Measurements from ENCODE around the gene MSX2.
"Not testable (repeated sequence)": the region's sequence is repeated elsewhere in the genome, so short reads cannot be mapped to it uniquely, and the experiment has no call there.

MSX2 gene

GRCh38 chr5:174734571-174735497 is 10.5 kb downstream of the MSX2 start:
- no peak for DNase-seq

GRCh38 chr5:174735498-174736330 is 11.3 kb downstream of the MSX2 start:
- DNase-seq, result peak in 1 of 3 experiments; percentile 59

GRCh38 chr5:174736331-174736721 is 11.9 kb downstream of the MSX2 start:
- DNase-seq, result no peak

- DNase-seq, result no peak
These were observed 12.4 kb downstream of the MSX2 start for GRCh38 chr5:174736777-174737176.

GRCh38 chr5:174737330-174737729 is 12.9 kb downstream of the MSX2 start:
- no peak for DNase-seq

GRCh38 chr5:174741352-174741751 is 17.0 kb downstream of the MSX2 start:
- no peak for DNase-seq

GRCh38 chr5:174744896-174745295 is 20.5 kb downstream of the MSX2 start:
- no peak for DNase-seq

GRCh38 chr5:174745590-174746103 is 21.3 kb downstream of the MSX2 start:
- DNase-seq, result no peak

GRCh38 chr5:174750711-174751110 is 26.3 kb downstream of the MSX2 start:
- no peak for DNase-seq

- peak in 1 of 3 experiments; percentile 38 for DNase-seq
These were observed 27.0 kb downstream of the MSX2 start for GRCh38 chr5:174751154-174752000.

- no peak for DNase-seq
These were observed 27.7 kb downstream of the MSX2 start for GRCh38 chr5:174752121-174752520.

GRCh38 chr5:174755106-174755505 is 30.7 kb downstream of the MSX2 start:
- no peak for DNase-seq

- DNase-seq, result no peak
These were observed 34.7 kb downstream of the MSX2 start for GRCh38 chr5:174759091-174759490.

GRCh38 chr5:174760721-174761120 is 36.3 kb downstream of the MSX2 start:
- no peak for DNase-seq

GRCh38 chr5:174761341-174761740 is 37.0 kb downstream of the MSX2 start:
- not testable (repeated sequence) for DNase-seq

- peak in 1 of 3 experiments; percentile 0 for DNase-seq
These were observed 39.9 kb downstream of the MSX2 start for GRCh38 chr5:174764309-174764708.

GRCh38 chr5:174765540-174765939 is 41.2 kb downstream of the MSX2 start:
- DNase-seq, result no peak

GRCh38 chr5:174767670-174768069 is 43.3 kb downstream of the MSX2 start:
- no peak for DNase-seq

- DNase-seq, result no peak
These were observed 44.6 kb downstream of the MSX2 start for GRCh38 chr5:174769005-174769404.

GRCh38 chr5:174773371-174773770 is 49.0 kb downstream of the MSX2 start:
- no peak for DNase-seq

GRCh38 chr5:174775081-174775480 is 50.7 kb downstream of the MSX2 start:
- DNase-seq, result no peak

- no peak for DNase-seq
These were observed 52.7 kb downstream of the MSX2 start for GRCh38 chr5:174777111-174777510.

GRCh38 chr5:174777583-174777982 is 53.2 kb downstream of the MSX2 start:
- DNase-seq, result no peak
